HG02759 (cell line): ENCODE measurements around the gene PGGT1B.

Experiments
- ATAC-seq: cut with Tn5 transposase; IDR thresholded peaks from one replicate; pipeline ENCODE4 v1.9.1; 2021; ENCODE audit warnings: mild to moderate bottlenecking, moderate library complexity; ENCODE audit not compliant: unreplicated experiment

Gene PGGT1B

GRCh38 chr5:115186794-115187193 is 75.9 kb downstream of the PGGT1B start:
- ATAC-seq: no peak

GRCh38 chr5:115184770-115185169 is 77.9 kb downstream of the PGGT1B start:
- no peak for ATAC-seq

- ATAC-seq: no peak
Observed at GRCh38 chr5:115181757-115182156, 80.9 kb downstream of the PGGT1B start.

GRCh38 chr5:115180165-115180709 is 82.4 kb downstream of the PGGT1B start:
- peak; percentile 81 for ATAC-seq

- peak; percentile 36 for ATAC-seq
Observed at GRCh38 chr5:115179394-115180164, 83.1 kb downstream of the PGGT1B start.

- no peak for ATAC-seq
Observed at GRCh38 chr5:115179030-115179393, 83.7 kb downstream of the PGGT1B start.

- no peak for ATAC-seq
Observed at GRCh38 chr5:115170929-115171510, 91.7 kb downstream of the PGGT1B start.

- peak; percentile 61 for ATAC-seq
Observed at GRCh38 chr5:115170134-115170928, 92.3 kb downstream of the PGGT1B start.

GRCh38 chr5:115169487-115170133 is 93.1 kb downstream of the PGGT1B start, which contains the start of gene TRIM36:
TSS of gene TRIM36 (minus strand) at chr5:115169908. CDS start at chr5:115169634, 274 bp downstream.
- ATAC-seq: peak; percentile 98

- ATAC-seq: no peak
Observed at GRCh38 chr5:115168829-115169486, 93.7 kb downstream of the PGGT1B start.

GRCh38 chr5:115166744-115167393 is 95.8 kb downstream of the PGGT1B start:
- no peak for ATAC-seq

GRCh38 chr5:115165790-115166189 is 96.9 kb downstream of the PGGT1B start:
- no peak for ATAC-seq

GRCh38 chr5:115160975-115161475 is 101.7 kb downstream of the PGGT1B start:
- no peak for ATAC-seq
